GM18861 (cell line): ENCODE results near the gene IL16.
A peak's percentile ranks its signal among the peaks of the same experiment; 100 is the strongest.

Experiments used
- ATAC-seq: cut with Tn5 transposase; IDR thresholded peaks from one replicate; pipeline ENCODE4 v1.9.1; 2021; ENCODE audit not compliant: unreplicated experiment

The IL16 gene

GRCh38 chr15:81254277-81254915 lies 57.7 kb downstream of the IL16 start:
- ATAC-seq, result no peak

GRCh38 chr15:81254916-81255290 lies 58.2 kb downstream of the IL16 start:
- no peak for ATAC-seq

GRCh38 chr15:81255315-81255957 lies 58.8 kb downstream of the IL16 start:
- no peak for ATAC-seq

GRCh38 chr15:81255958-81256320 lies 59.3 kb downstream of the IL16 start:
- ATAC-seq, result no peak

- no peak for ATAC-seq
Observed at GRCh38 chr15:81256916-81257315, 60.2 kb downstream of the IL16 start.

GRCh38 chr15:81257435-81257834 lies 60.8 kb downstream of the IL16 start:
- ATAC-seq, result no peak

- no peak for ATAC-seq
Observed at GRCh38 chr15:81258455-81258854, 61.8 kb downstream of the IL16 start.

- no peak for ATAC-seq
Observed at GRCh38 chr15:81259760-81260298, 63.1 kb downstream of the IL16 start.

GRCh38 chr15:81261172-81261811 lies 64.6 kb downstream of the IL16 start:
- ATAC-seq, result no peak

GRCh38 chr15:81263477-81263876 lies 66.8 kb downstream of the IL16 start:
- no peak for ATAC-seq

- ATAC-seq, result no peak
Observed at GRCh38 chr15:81264072-81264857, 67.6 kb downstream of the IL16 start.

- peak; percentile 10 for ATAC-seq
Observed at GRCh38 chr15:81265256-81265943, 68.7 kb downstream of the IL16 start.

- ATAC-seq, result peak; percentile 72
Observed at GRCh38 chr15:81265944-81266775, 69.5 kb downstream of the IL16 start.

- ATAC-seq, result no peak
Observed at GRCh38 chr15:81268340-81268739, 71.7 kb downstream of the IL16 start.

GRCh38 chr15:81268881-81269601 lies 72.4 kb downstream of the IL16 start:
- no peak for ATAC-seq

GRCh38 chr15:81270188-81270587 lies 73.5 kb downstream of the IL16 start:
- ATAC-seq, result no peak

GRCh38 chr15:81270781-81271491 lies 74.3 kb downstream of the IL16 start:
- ATAC-seq, result no peak

- ATAC-seq, result no peak
Observed at GRCh38 chr15:81271761-81272644, 75.3 kb downstream of the IL16 start.
